Endodermal cell (in vitro differentiated cells): ENCODE data around the gene CFP. TPM values are rescaled to one million over a fixed set of nuclear protein-coding genes. Genes with fewer than 3 reads are reported as not detected.

Experiments used
- DNase-seq: peaks from one replicate; pipeline ENCODE4 v3.0.0-alpha.2; 2017
- H3K27ac ChIP-seq: 2 replicates; pipeline ENCODE4 v1.5.1; 2013; ENCODE audit warnings: mild to moderate bottlenecking, low read depth, low read length, moderate library complexity
- H3K27me3 ChIP-seq: 2 replicates; pipeline ENCODE4 v1.6.1; 2013; ENCODE audit warnings: mild to moderate bottlenecking, low read length, moderate library complexity; ENCODE audit not compliant: insufficient read depth, control insufficient read depth, poor library complexity, severe bottlenecking
- H3K36me3 ChIP-seq: 2 replicates; pipeline ENCODE4 v1.7.0; 2013; ENCODE audit warnings: mild to moderate bottlenecking, low read length, moderate library complexity; ENCODE audit not compliant: control insufficient read depth, insufficient read depth
- H3K4me1 ChIP-seq: one replicate; pipeline ENCODE4 v1.7.0; 2013; ENCODE audit warnings: low read length; ENCODE audit not compliant: control insufficient read depth, insufficient read depth
- H3K4me3 ChIP-seq: 2 replicates; pipeline ENCODE4 v1.5.1; 2013; ENCODE audit warnings: mild to moderate bottlenecking, low read length, moderate library complexity
- H3K9ac ChIP-seq: 2 replicates; pipeline ENCODE4 v1.6.1; 2013; ENCODE audit warnings: mild to moderate bottlenecking, low read length, moderate library complexity; ENCODE audit not compliant: poor library complexity, severe bottlenecking; ENCODE audit errors: extremely low read depth
- H3K9me3 ChIP-seq: 2 replicates; pipeline ENCODE4 v1.6.1; 2013; ENCODE audit warnings: mild to moderate bottlenecking, low read length, moderate library complexity; ENCODE audit not compliant: control insufficient read depth
- H3K27ac Mint-ChIP-seq: 2 replicates; pipeline ENCODE4 v1.8.0; 2020; ENCODE audit warnings: mixed read lengths
- H3K27me3 Mint-ChIP-seq: 2 replicates; pipeline ENCODE4 v1.8.0; 2021; ENCODE audit warnings: mild to moderate bottlenecking, mixed read lengths; ENCODE audit not compliant: insufficient read depth
- H3K36me3 Mint-ChIP-seq: 2 replicates; pipeline ENCODE4 v1.8.0; 2020; ENCODE audit warnings: low read depth, mixed read lengths
- H3K4me1 Mint-ChIP-seq: 2 replicates; pipeline ENCODE4 v1.8.0; 2020; ENCODE audit warnings: mixed read lengths
- H3K4me3 Mint-ChIP-seq: 2 replicates; pipeline ENCODE4 v1.8.0; 2020; ENCODE audit warnings: mild to moderate bottlenecking, moderate library complexity, mixed read lengths
- H3K9me3 Mint-ChIP-seq: 2 replicates; pipeline ENCODE4 v1.8.0; 2020; ENCODE audit warnings: mild to moderate bottlenecking, mixed read lengths
- CTCF ChIP-seq: fragments of 200-600 bp; sonication (generic); conservative IDR thresholded peaks from 2 replicates; pipeline ENCODE4 v1.5.0; 2021; ENCODE audit warnings: antibody characterized with exemption, mild to moderate bottlenecking
- WGBS, 2 experiments: methylation state at CpG; one replicate each; pipeline versions ENCODE4 v1.1.5 to v1.1.7; 2013; ENCODE audit warnings: missing lambda C conversion rate in 2 of 2, mixed read lengths in 1 of 2; ENCODE audit not compliant: insufficient coverage in 1 of 2, insufficient read length in 1 of 2; 5-methylcytosine and 5-hydroxymethylcytosine counted together
- total RNA-seq, 2 donors: library from RNA; stranded (reverse); fragmentation: NEBNext Ultra II Directional in 1 of 2; extraction: Animal tissue kit (Norgen Biotek cat#: 25700) in 1 of 2; gene quantifications; 2 replicates in 1 of 2; 3 replicates in 1 of 2; pipeline ENCODE4 v1.2.1, GENCODE V29; 2021

The CFP gene
- total RNA-seq, 2 donors from 2014 or later, result 3.2 to 4.6 TPM

DNA sequence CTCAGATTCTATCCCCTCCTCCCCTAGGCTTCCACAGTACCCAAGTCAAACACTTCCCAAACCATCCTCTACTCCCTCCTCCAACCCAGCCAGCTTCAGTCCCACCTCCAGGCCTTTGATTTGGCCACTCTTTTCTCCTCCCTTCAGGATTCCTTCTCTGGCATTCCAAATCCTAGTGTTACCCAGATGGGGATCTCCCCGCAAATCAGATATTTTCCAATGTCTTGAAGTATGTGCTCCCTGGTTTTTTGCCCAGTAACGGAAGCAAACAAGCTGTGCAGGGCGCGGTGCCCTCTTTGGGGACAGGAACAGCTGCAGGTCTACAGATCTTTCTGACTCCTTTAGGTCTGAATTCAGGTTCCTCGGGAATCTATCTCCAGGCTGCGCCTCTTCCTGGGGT, 7.9 kb downstream of the CFP start:
- WGBS, 2 experiments, result 81 to 85% methylated on average over 4 to 6 of the region's 6 CpGs
- H3K9me3 Mint-ChIP-seq, result peaks cover 82% of the 10 kb centered on the region
- H3K9me3 ChIP-seq, result no peaks in the 10 kb centered on the region
- no peak for TF ChIP-seq CTCF
- no peaks in the 10 kb centered on the region for H3K4me1 Mint-ChIP-seq
- H3K27me3 ChIP-seq, result no peaks in the 10 kb centered on the region
- H3K4me1 ChIP-seq, result no peaks in the 10 kb centered on the region
- no peak overlapping the region for H3K27ac ChIP-seq
- no peaks in the 10 kb centered on the region for H3K36me3 Mint-ChIP-seq
- no peak overlapping the region for H3K4me3 Mint-ChIP-seq
- H3K4me3 ChIP-seq, result no peak overlapping the region
- H3K9ac ChIP-seq, result no peak overlapping the region
- no peaks in the 10 kb centered on the region for H3K36me3 ChIP-seq
- H3K27ac Mint-ChIP-seq, result no peak overlapping the region
- H3K27me3 Mint-ChIP-seq, result peaks cover 34% of the 10 kb centered on the region
- DNase-seq, result no peak

DNA sequence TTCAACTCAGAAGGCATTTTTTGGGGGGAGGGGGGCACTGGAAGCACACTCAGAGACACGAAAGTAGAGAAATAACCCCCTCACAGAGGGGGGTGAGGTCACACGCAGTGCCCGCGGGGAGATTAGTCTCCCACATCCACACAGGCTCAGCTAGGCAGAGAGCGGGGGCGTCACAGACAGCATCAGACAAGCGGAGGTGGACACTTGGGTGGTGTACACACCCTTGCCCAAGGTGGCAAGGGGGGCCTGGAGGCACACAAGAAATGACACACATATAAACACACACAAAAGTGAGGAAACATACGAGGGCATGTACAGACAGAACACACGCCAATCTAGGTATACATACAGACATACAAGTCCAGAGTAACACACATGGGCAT, 9.4 kb downstream of the CFP start:
- Histone ChIP-seq H3K27me3 (no peaks in the 10 kb centered on the region), H3K9me3 (no peaks in the 10 kb centered on the region), H3K4me3 (no peak overlapping the region), H3K4me1 (no peaks in the 10 kb centered on the region), H3K27ac (no peak overlapping the region), H3K36me3 (no peaks in the 10 kb centered on the region), H3K9ac (no peak overlapping the region)
- Mint-ChIP-seq H3K9me3 (peaks cover 70% of the 10 kb centered on the region), H3K27me3 (peaks cover 34% of the 10 kb centered on the region), H3K4me3 (peak overlapping the region; percentile 39), H3K36me3 (no peaks in the 10 kb centered on the region), H3K4me1 (no peaks in the 10 kb centered on the region), H3K27ac (no peak overlapping the region)
- TF ChIP-seq CTCF, result no peak
- no peak for DNase-seq
- 69% methylated on average over 7 of the region's 9 CpGs; no CpG with 5 or more reads in 1 of the 2 experiments for WGBS, 2 experiments

GRCh38 chrX:47619486-47620302, 10.0 kb downstream of the CFP start, which contains the start of gene SYN1:
Gene SYN1 (minus strand): TSS chrX:47619857. CDS start chrX:47619728, 129 bp downstream.
- Histone ChIP-seq H3K27me3 (no peaks in the 10 kb centered on the region), H3K4me1 (no peaks in the 10 kb centered on the region), H3K27ac (no peak within 1 kb of the TSS), H3K4me3 (peak within 1 kb of the TSS; percentile 53), H3K36me3 (no peaks in the 10 kb centered on the region), H3K9me3 (no peaks in the 10 kb centered on the region), H3K9ac (no peak within 1 kb of the TSS)
- Mint-ChIP-seq H3K4me3 (peak within 1 kb of the TSS; percentile 39), H3K36me3 (no peaks in the 10 kb centered on the region), H3K4me1 (no peaks in the 10 kb centered on the region), H3K27ac (no peak within 1 kb of the TSS), H3K9me3 (peaks cover 66% of the 10 kb centered on the region), H3K27me3 (peaks cover 34% of the 10 kb centered on the region)
- no peak for TF ChIP-seq CTCF
- 2 to 20% methylated on average over 1 to 71 of the region's 88 CpGs for WGBS, 2 experiments
- DNase-seq, result peak; percentile 88
